Astrocyte (in vitro differentiated cells and primary cell): Measurements from ENCODE around the gene ZNF316. TPM values are rescaled to one million over a fixed set of nuclear protein-coding genes. Genes with fewer than 3 reads are reported as not detected.

Experiments used
- DNase-seq: peaks from one replicate; pipeline ENCODE4 v3.0.0-alpha.2; 2010; ENCODE audit warnings: low read depth
- FAIRE-seq: peaks from 2 replicates; lab custom pipeline; 2011; peaks lifted over from hg19 to GRCh38; lab: Jason Lieb, UNC
- H2AFZ ChIP-seq: 2 replicates; pipeline ENCODE4 v1.6.0; 2012; ENCODE audit warnings: low read depth, low read length, inconsistent platforms
- H3K27ac ChIP-seq: 2 replicates; pipeline ENCODE4 v1.5.1; 2011; ENCODE audit warnings: low read depth, low read length, inconsistent platforms
- H3K27me3 ChIP-seq: 2 replicates; pipeline ENCODE4 v1.6.0; 2011; ENCODE audit warnings: low read length, inconsistent platforms; ENCODE audit not compliant: insufficient read depth
- H3K36me3 ChIP-seq: 2 replicates; pipeline ENCODE4 v1.5.1; 2011; ENCODE audit warnings: low read length, inconsistent platforms; ENCODE audit not compliant: insufficient read depth
- H3K4me1 ChIP-seq: 2 replicates; pipeline ENCODE4 v1.5.1; 2011; ENCODE audit warnings: low read length, inconsistent platforms; ENCODE audit not compliant: insufficient read depth
- H3K4me2 ChIP-seq: 2 replicates; pipeline ENCODE4 v1.6.0; 2012; ENCODE audit warnings: low read length, inconsistent platforms
- H3K4me3 ChIP-seq: 2 replicates; pipeline ENCODE4 v1.5.1; 2011; ENCODE audit warnings: low read depth, mild to moderate bottlenecking, low read length, inconsistent platforms; ENCODE audit not compliant: insufficient read depth
- H3K79me2 ChIP-seq: 2 replicates; pipeline ENCODE4 v1.6.0; 2012; ENCODE audit warnings: mild to moderate bottlenecking, low read length, inconsistent platforms; ENCODE audit not compliant: insufficient read depth
- H3K9ac ChIP-seq: 2 replicates; pipeline ENCODE4 v1.6.0; 2012; ENCODE audit warnings: mild to moderate bottlenecking, low read length, inconsistent platforms
- H3K9me3 ChIP-seq: 2 replicates; pipeline ENCODE4 v1.5.1; 2012; ENCODE audit warnings: low read depth, mild to moderate bottlenecking, low read length, inconsistent platforms; ENCODE audit not compliant: insufficient read depth
- H4K20me1 ChIP-seq: 2 replicates; pipeline ENCODE4 v1.6.0; 2012; ENCODE audit warnings: low read length, inconsistent platforms; ENCODE audit not compliant: insufficient read depth
- H3K27ac Mint-ChIP-seq: one replicate; pipeline ENCODE4 v1.8.0; 2021; ENCODE audit warnings: mild to moderate bottlenecking, mixed read lengths; ENCODE audit not compliant: unreplicated experiment
- H3K27me3 Mint-ChIP-seq: one replicate; pipeline ENCODE4 v1.8.0; 2021; ENCODE audit warnings: low read depth, mixed read lengths; ENCODE audit not compliant: unreplicated experiment
- H3K36me3 Mint-ChIP-seq: one replicate; pipeline ENCODE4 v1.8.0; 2021; ENCODE audit warnings: low read depth, mixed read lengths; ENCODE audit not compliant: unreplicated experiment
- H3K4me1 Mint-ChIP-seq: one replicate; pipeline ENCODE4 v1.8.0; 2021; ENCODE audit warnings: low read depth, mixed read lengths; ENCODE audit not compliant: unreplicated experiment
- H3K4me3 Mint-ChIP-seq: one replicate; pipeline ENCODE4 v1.8.0; 2021; ENCODE audit warnings: mild to moderate bottlenecking, moderate library complexity, mixed read lengths; ENCODE audit not compliant: unreplicated experiment
- H3K9me3 Mint-ChIP-seq: one replicate; pipeline ENCODE4 v1.8.0; 2021; ENCODE audit warnings: mild to moderate bottlenecking, mixed read lengths; ENCODE audit not compliant: unreplicated experiment
- CTCF ChIP-seq: IDR thresholded peaks from 2 replicates; pipeline ENCODE4 v1.5.1; 2011; ENCODE audit warnings: low read depth, mild to moderate bottlenecking, inconsistent platforms, low read length, moderate library complexity; ENCODE audit not compliant: insufficient read depth
- EZH2 ChIP-seq: IDR thresholded peaks from 2 replicates; pipeline ENCODE4 v1.6.1; 2012; ENCODE audit warnings: mild to moderate bottlenecking, low read length, inconsistent platforms; ENCODE audit not compliant: insufficient read depth
- total RNA-seq: library from RNA; stranded (reverse); gene quantifications from 2 replicates; pipeline ENCODE4 v1.2.1, GENCODE V29; 2021

ZNF316 gene
- total RNA-seq, 1 donor from 2014 or later: 22.8 TPM

- H2AFZ ChIP-seq: no peak overlapping the region
- no peak overlapping the region for H3K27ac Mint-ChIP-seq
- H3K4me1 Mint-ChIP-seq: no peaks in the 10 kb centered on the region
Measured at GRCh38 chr7:6606866-6607583, 30.1 kb upstream of the ZNF316 start.

GRCh38 chr7:6607651-6608051 lies 29.5 kb upstream of the ZNF316 start:
- Mint-ChIP-seq H3K4me3 (no peak overlapping the region), H3K27me3 (no peaks in the 10 kb centered on the region), H3K4me1 (no peaks in the 10 kb centered on the region), H3K27ac (no peak overlapping the region), H3K36me3 (peaks cover 5% of the 10 kb centered on the region), H3K9me3 (peaks cover 2% of the 10 kb centered on the region)
- FAIRE-seq: no peak
- Histone ChIP-seq H3K4me2 (no peak overlapping the region), H3K36me3 (peaks cover 4% of the 10 kb centered on the region), H3K79me2 (no peaks in the 10 kb centered on the region), H3K4me3 (no peak overlapping the region), H4K20me1 (peaks cover 10% of the 10 kb centered on the region), H2AFZ (no peak overlapping the region), H3K9ac (no peak overlapping the region), H3K27ac (no peak overlapping the region), H3K27me3 (no peaks in the 10 kb centered on the region), H3K9me3 (no peaks in the 10 kb centered on the region), H3K4me1 (no peaks in the 10 kb centered on the region)
- no peak for DNase-seq
- TF ChIP-seq EZH2 (no peak), CTCF (no peak)

More at GRCh38 chr7:6606866-6607583, 30.1 kb upstream of the ZNF316 start:
- Mint-ChIP-seq H3K36me3 (peaks cover 9% of the 10 kb centered on the region), H3K4me3 (no peak overlapping the region), H3K9me3 (peaks cover 2% of the 10 kb centered on the region), H3K27me3 (no peaks in the 10 kb centered on the region)
- Histone ChIP-seq H3K4me1 (no peaks in the 10 kb centered on the region), H3K9ac (no peak overlapping the region), H3K9me3 (no peaks in the 10 kb centered on the region), H3K36me3 (peaks cover 8% of the 10 kb centered on the region), H3K27ac (no peak overlapping the region), H3K27me3 (no peaks in the 10 kb centered on the region), H3K79me2 (no peaks in the 10 kb centered on the region), H4K20me1 (peaks cover 14% of the 10 kb centered on the region), H3K4me3 (no peak overlapping the region), H3K4me2 (no peak overlapping the region)
- TF ChIP-seq CTCF (no peak), EZH2 (no peak)
- DNase-seq (no peak), FAIRE-seq (no peak)

- peaks cover 2% of the 10 kb centered on the region for H3K9me3 Mint-ChIP-seq
- H3K36me3 ChIP-seq: peaks cover 3% of the 10 kb centered on the region
- H3K4me1 ChIP-seq: no peaks in the 10 kb centered on the region
- H4K20me1 ChIP-seq: peaks cover 8% of the 10 kb centered on the region
- DNase-seq (no peak), FAIRE-seq (no peak)
- no peak overlapping the region for H2AFZ ChIP-seq
- H3K9me3 ChIP-seq: no peaks in the 10 kb centered on the region
- H3K4me2 ChIP-seq: no peak overlapping the region
- H3K27me3 ChIP-seq: no peaks in the 10 kb centered on the region
- H3K36me3 Mint-ChIP-seq: peaks cover 5% of the 10 kb centered on the region
- H3K27ac ChIP-seq: no peak overlapping the region
- H3K9ac ChIP-seq: no peak overlapping the region
- H3K27me3 Mint-ChIP-seq: no peaks in the 10 kb centered on the region
- H3K79me2 ChIP-seq: no peaks in the 10 kb centered on the region
- no peak overlapping the region for H3K4me3 Mint-ChIP-seq
- H3K4me3 ChIP-seq: no peak overlapping the region
- TF ChIP-seq CTCF (no peak), EZH2 (no peak)
- no peak overlapping the region for H3K27ac Mint-ChIP-seq
- H3K4me1 Mint-ChIP-seq: no peaks in the 10 kb centered on the region
Measured at GRCh38 chr7:6608081-6608480, 29.0 kb upstream of the ZNF316 start.
